ENCODE data around the gene LGR6.

The LGR6 gene

DNA sequence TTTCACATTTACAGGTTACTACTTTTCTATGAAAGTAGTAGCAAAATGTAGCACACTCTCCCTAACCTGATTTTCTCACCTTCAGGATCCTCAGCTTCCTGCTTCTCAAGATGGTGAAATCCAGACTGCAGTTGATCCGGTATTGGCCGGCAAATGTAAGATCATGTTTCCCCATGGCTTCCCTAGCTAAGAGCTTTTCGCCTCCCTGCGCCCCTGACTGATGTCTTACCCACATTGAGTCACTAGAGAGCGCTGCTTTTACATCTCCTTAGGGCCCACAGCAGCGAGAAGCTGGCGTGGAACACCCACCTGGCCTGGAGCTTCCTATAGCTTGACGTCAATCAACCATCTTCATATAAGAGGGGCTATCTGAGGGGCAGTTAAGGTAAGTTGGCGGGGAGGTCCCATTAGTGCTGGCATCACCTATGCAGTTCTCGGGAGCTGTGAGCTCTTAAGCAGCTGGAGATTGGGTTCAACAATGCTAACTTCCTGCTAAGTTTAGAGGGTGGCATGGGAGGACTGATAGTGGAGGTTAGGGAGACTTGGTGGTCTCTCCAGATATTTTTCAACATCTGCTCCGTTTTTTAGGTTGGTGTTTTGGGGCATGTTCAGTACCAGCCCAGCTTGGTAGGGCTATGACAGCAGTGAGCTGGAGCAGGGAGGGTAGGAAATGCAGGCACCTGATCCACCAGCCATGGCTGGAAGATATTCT, 38.7 kb upstream of the LGR6 start:
- no peaks in the 10 kb centered on the region for H3K9me3 Mint-ChIP-seq
- H3K36me3 Mint-ChIP-seq = peaks cover 37% of the 10 kb centered on the region
- H3K27ac Mint-ChIP-seq = peak overlapping the region; percentile 6
- ATAC-seq = no peak
- H3K4me1 Mint-ChIP-seq = peaks cover 18% of the 10 kb centered on the region
- no peak overlapping the region for H3K4me3 Mint-ChIP-seq
- H3K27me3 Mint-ChIP-seq = no peaks in the 10 kb centered on the region

DNA sequence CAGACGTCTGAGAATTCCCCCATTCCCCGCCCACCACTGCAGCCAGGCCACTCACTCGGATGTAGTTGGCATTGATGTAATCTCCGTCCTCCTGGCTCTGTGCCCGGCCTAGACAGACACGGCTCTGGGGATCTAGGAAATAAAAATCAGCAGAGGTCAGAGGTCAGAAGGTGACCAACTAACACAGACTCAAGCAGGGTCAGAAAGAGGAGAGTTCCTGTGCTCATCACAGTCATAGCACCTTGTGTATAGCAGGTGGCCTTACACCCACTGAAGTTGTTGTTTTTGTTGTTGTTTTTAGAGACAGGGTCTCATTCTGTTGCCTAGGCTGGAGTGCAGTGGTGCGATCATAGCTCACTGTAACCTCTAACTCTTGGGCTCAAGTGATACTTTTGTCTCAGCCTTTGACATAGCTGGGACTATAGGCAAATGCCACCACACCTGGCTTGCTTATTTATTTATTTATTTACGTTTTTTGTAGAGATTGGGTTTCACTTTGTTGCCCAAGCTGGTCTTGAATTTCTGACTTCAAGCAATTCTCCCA, 38.0 kb upstream of the LGR6 start:
- no peak overlapping the region for H3K4me3 Mint-ChIP-seq
- H3K27me3 Mint-ChIP-seq = no peaks in the 10 kb centered on the region
- peaks cover 24% of the 10 kb centered on the region for H3K4me1 Mint-ChIP-seq
- H3K27ac Mint-ChIP-seq = peak overlapping the region; percentile 6
- no peaks in the 10 kb centered on the region for H3K9me3 Mint-ChIP-seq
- H3K36me3 Mint-ChIP-seq = peaks cover 35% of the 10 kb centered on the region
- ATAC-seq = no peak

DNA sequence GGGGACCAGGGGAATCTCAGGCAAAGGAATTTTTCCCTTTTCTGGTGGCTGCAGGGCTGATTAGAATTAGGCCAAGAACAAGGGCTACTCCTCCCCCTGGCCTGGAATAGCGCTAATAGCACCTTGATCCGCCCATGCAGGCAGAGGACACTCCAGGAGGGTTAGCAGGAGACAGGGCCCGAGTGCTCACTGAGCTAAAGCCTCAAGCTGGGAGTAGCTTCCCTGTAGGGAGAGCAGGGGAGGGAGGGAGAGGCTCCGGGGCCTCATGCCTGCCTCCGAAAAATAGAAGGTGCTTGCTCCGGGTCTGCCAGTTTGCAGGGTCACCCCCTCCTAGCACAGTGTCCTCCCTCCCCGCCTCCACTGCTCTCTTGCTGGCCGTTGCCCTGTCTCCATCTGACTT, 37.0 kb upstream of the LGR6 start:
- H3K36me3 Mint-ChIP-seq = peaks cover 27% of the 10 kb centered on the region
- ATAC-seq = no peak

DNA sequence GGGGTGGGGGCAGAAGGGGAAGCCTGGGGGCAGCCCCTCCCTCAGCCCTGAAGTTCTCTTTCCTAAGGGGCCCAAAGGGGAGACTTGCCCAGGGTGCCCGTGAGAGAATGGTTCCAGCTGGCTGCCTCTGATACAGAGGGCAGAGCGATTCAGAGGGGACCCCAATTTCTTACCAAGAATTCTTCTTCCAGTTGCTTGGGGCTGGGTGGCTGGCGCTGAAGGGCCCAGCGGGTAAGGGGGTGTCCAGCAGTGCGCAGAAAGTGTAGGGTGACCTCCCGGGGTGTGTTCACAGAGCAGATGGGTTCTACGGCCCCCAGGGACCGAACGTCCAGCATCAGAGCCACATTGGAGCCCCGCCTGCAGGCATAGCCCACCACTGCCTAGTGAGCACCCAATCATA, 35.7 kb upstream of the LGR6 start:
- H3K27me3 Mint-ChIP-seq = no peaks in the 10 kb centered on the region
- peaks cover 48% of the 10 kb centered on the region for H3K4me1 Mint-ChIP-seq
- no peak overlapping the region for H3K4me3 Mint-ChIP-seq
- peaks cover 27% of the 10 kb centered on the region for H3K36me3 Mint-ChIP-seq
- H3K9me3 Mint-ChIP-seq = no peaks in the 10 kb centered on the region
- no peak for ATAC-seq
- H3K27ac Mint-ChIP-seq = no peak overlapping the region

More for the DNA sequence above, 37.0 kb upstream of the LGR6 start:
- Mint-ChIP-seq H3K27ac (no peak overlapping the region), H3K4me1 (peaks cover 34% of the 10 kb centered on the region), H3K9me3 (no peaks in the 10 kb centered on the region), H3K27me3 (no peaks in the 10 kb centered on the region), H3K4me3 (no peak overlapping the region)

DNA sequence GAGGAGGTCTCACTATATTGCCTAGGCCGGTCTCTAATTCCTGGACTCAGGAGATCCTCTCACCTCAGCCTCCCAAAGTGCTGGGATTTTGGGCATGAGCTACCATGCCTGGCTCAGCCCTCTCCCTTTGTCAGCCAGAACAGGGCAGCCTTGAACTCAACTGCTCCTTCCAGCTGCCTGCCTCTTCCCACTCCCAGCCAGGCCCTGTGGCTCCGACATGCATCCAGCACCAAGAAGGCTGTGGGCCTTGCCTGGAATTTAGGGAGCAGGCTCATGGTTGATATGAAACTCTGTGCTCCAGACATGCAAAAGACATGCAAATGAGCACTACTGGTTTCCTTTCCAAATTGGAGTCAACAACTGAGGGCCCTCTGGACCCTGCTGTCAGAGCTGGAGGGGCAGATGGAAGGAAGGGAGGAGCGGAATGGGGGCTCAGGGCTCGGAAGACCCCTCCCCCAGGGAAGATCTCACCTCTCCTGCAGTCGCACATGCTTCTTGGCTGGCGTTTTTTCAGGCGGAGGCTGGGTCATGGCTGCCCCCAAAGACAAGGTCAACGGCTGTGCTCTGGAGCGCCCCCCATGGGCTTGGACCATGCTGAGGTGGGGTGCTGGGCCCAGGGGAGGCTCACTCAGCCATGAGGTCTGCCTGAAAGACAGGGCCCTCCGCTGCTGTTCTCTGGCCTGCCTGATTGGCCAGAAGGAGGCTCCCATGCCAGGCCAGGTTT, 34.6 kb upstream of the LGR6 start:
- H3K27me3 Mint-ChIP-seq = no peaks in the 10 kb centered on the region
- peak overlapping the region; percentile 91 for H3K27ac Mint-ChIP-seq
- peak overlapping the region; percentile 88 for H3K4me3 Mint-ChIP-seq
- no peaks in the 10 kb centered on the region for H3K9me3 Mint-ChIP-seq
- ATAC-seq = no peak
- H3K4me1 Mint-ChIP-seq = peaks cover 58% of the 10 kb centered on the region
- peaks cover 19% of the 10 kb centered on the region for H3K36me3 Mint-ChIP-seq

DNA sequence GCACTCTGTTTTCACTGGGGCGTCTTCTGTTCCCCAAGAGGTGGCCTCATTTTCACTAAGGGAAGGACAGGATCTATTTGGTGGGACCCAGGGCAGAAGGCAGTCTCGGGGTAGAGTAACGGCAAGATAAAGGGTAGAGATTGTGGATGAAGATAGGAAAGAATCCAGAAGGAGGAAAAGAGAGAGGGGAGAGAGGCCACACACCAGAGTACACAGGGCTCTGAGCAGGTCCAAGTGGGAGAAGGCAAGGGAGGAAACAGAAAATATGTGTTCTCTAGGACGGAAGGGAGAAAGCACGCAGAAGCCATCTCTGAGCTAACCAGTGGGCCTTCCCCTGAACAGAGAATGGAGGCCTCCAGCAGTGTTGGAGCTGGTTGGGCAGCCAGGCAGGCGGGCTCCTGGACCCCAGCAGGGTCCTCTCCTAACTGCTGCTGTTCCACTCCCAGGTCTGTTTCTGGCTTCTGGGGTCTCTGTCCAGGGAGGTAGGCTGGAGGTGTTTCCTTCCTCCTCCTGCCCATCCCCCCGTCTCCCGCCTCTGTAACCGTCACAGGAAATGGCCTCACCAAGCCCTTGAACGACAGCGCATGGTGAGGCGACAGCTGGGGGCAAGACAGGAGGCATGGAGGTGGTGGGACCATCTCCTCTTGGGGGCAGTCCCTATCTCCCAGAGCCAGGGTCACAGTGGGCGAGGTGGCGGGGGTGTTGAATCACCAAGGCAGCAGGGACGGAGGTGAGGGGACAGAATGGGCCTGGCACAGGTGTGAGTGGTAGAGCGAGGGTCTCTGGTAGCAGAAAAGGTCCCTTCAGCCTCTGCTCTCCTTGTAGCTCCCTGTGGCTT, 33.8 kb upstream of the LGR6 start:
- Mint-ChIP-seq H3K4me1 (peaks cover 66% of the 10 kb centered on the region), H3K27me3 (no peaks in the 10 kb centered on the region), H3K36me3 (peaks cover 16% of the 10 kb centered on the region), H3K4me3 (peak overlapping the region; percentile 88), H3K27ac (peak overlapping the region; percentile 91), H3K9me3 (no peaks in the 10 kb centered on the region)
- peak; percentile 29 for ATAC-seq

DNA sequence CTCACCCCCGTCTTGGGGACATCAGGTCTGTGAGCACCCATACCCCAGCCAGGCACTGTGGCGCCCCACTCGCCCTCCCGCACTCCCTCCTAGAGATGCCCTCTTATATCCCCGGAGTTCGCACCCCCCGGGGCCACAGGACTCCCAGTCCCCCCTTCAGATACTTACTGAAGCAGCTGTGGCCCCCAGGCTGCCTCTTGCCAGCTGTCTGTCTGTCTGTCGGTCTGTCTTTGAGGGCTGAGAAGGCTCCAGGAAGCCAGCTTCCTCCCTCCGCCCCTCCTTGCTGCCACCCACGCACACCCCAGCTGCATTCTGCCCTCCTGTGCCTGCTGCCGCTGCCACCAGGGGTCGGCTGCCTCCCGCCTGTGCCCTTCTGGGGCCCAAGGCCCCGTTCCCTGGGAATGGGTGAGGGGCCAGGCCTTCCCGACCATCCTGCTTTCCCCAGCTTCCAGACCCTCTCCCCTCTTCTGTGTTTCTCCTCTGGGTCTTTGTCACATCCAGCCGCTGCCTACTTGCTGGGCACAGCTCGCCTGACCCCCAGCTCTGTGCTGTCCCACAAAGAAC, 33.1 kb upstream of the LGR6 start, which contains the start of gene PTPN7:
Gene PTPN7 (minus strand): TSS at position 226 of the 564 bp plus-strand sequence. CDS start 1,200 bp downstream, outside the sequence.
- peak; percentile 74 for ATAC-seq
- peaks cover 12% of the 10 kb centered on the region for H3K36me3 Mint-ChIP-seq
- H3K4me3 Mint-ChIP-seq = peak within 1 kb of the TSS; percentile 88
- peak within 1 kb of the TSS; percentile 91 for H3K27ac Mint-ChIP-seq
- peaks cover 73% of the 10 kb centered on the region for H3K4me1 Mint-ChIP-seq
- no peaks in the 10 kb centered on the region for H3K27me3 Mint-ChIP-seq
- H3K9me3 Mint-ChIP-seq = no peaks in the 10 kb centered on the region

DNA sequence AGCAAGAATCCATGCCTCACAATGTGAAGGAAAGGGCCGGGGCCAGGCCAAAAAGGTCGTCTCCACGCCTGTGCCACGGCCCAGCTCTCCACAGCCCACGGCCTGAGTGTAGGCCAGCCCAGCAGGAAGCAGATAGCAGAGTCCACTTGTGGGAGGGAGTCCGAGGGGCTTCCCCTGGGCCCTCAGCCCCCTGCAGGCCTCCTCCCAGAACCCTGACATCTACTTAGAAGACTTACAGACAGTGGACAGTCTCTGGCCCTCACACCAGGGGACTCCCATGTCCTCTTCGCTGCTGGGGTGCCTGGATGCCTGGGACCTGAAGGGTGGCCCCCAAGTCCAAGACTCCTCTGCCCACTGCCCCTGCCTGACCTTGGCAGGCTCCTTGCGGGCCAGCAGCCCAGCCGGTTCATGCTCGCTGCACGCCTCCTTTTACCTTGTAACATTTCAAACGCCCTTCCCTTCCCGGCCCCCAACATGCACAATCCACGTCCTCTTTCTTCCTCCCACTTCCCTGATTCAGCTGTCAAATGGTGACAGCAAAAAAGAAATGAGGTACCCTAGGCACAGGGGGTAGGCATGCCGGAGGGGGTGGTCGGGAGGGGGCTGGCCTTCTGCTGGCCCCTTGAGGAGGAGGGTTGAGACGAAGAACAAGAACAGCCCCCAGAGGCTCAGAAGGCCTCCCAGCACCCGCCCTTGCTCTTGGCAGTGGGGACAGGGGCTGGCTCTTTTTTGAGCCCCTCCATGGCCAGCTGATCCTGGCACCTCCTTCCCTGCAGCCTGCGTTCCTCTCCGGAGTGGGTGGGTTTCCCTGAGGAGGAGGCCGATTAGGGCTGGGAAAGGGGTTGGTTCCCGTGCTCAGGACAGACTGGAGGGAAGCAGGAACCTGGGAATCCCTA, 32.2 kb upstream of the LGR6 start:
- no peak for ATAC-seq

DNA sequence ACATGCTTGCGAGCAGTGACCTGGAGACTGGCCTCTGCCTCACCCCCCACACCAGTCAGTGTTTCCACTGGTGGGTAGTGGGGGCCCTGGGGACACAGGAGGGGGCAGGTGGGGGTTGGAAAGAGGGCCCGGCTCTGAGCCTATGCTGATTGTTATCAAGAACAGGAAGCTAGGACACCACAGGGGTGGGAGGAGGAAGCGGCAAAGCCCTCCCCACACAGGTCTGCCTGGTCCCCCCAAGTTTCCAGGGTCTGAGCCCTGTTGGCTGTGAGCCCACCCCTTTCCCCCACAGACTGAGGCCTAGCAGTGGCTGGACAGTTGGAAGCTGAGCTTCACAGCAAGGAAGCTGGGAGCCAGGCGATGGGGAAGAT, 31.6 kb upstream of the LGR6 start:
- no peaks in the 10 kb centered on the region for H3K9me3 Mint-ChIP-seq
- H3K4me1 Mint-ChIP-seq = peaks cover 73% of the 10 kb centered on the region
- H3K4me3 Mint-ChIP-seq = peak overlapping the region; percentile 25
- peak; percentile 61 for ATAC-seq
- H3K27ac Mint-ChIP-seq = peak overlapping the region; percentile 91
- peaks cover 5% of the 10 kb centered on the region for H3K27me3 Mint-ChIP-seq
- peaks cover 12% of the 10 kb centered on the region for H3K36me3 Mint-ChIP-seq

More for the DNA sequence above, 32.2 kb upstream of the LGR6 start:
- no peaks in the 10 kb centered on the region for H3K9me3 Mint-ChIP-seq
- H3K27ac Mint-ChIP-seq = peak overlapping the region; percentile 91
- H3K36me3 Mint-ChIP-seq = peaks cover 12% of the 10 kb centered on the region
- peaks cover 73% of the 10 kb centered on the region for H3K4me1 Mint-ChIP-seq
- no peaks in the 10 kb centered on the region for H3K27me3 Mint-ChIP-seq
- H3K4me3 Mint-ChIP-seq = peak overlapping the region; percentile 88

DNA sequence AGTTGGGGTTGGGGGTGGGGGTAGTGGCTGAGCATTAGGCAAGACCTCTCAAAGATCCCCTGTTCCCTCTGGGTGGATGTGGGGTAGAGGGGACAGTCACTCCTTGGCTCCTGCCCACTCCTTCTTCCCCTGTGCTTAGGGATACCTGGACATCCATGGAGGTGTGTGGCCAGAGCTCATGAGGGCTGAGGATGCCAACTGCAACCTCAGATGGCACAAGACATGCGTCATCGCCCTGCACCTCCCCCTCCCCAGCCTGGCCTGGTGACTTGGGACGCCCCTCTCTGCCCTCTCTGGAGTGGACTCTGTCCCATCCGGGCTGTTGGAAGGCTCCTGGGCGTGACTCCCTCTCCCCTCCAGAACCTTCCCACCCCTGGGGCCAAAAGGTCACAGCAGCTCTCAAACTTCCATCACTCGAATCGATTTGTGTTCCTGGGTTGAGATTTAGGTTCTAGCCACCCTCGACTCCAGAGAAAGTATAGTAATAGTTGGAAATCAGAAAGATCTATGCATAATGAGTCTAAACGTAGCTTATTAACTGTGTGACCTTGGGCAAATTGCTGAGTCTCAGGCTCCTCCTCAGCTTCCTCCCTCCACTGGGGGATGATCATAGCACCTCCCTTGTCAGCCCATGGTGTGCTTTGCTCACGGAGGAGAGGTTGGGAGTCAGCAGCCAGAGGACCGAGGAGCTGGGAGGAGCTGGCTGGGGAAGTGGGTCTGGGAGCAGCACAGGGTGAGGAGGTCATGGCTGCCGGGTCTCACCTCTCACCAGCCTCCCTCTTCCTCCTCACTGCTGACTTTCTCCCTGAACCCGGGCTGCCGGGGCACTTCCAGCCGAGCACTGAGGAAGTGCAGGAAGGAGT, 30.9 kb upstream of the LGR6 start:
- peak overlapping the region; percentile 38 for H3K4me3 Mint-ChIP-seq
- H3K27me3 Mint-ChIP-seq = peaks cover 11% of the 10 kb centered on the region
- H3K36me3 Mint-ChIP-seq = peaks cover 12% of the 10 kb centered on the region
- H3K9me3 Mint-ChIP-seq = no peaks in the 10 kb centered on the region
- peak overlapping the region; percentile 91 for H3K27ac Mint-ChIP-seq
- peaks cover 73% of the 10 kb centered on the region for H3K4me1 Mint-ChIP-seq
- ATAC-seq = no peak

DNA sequence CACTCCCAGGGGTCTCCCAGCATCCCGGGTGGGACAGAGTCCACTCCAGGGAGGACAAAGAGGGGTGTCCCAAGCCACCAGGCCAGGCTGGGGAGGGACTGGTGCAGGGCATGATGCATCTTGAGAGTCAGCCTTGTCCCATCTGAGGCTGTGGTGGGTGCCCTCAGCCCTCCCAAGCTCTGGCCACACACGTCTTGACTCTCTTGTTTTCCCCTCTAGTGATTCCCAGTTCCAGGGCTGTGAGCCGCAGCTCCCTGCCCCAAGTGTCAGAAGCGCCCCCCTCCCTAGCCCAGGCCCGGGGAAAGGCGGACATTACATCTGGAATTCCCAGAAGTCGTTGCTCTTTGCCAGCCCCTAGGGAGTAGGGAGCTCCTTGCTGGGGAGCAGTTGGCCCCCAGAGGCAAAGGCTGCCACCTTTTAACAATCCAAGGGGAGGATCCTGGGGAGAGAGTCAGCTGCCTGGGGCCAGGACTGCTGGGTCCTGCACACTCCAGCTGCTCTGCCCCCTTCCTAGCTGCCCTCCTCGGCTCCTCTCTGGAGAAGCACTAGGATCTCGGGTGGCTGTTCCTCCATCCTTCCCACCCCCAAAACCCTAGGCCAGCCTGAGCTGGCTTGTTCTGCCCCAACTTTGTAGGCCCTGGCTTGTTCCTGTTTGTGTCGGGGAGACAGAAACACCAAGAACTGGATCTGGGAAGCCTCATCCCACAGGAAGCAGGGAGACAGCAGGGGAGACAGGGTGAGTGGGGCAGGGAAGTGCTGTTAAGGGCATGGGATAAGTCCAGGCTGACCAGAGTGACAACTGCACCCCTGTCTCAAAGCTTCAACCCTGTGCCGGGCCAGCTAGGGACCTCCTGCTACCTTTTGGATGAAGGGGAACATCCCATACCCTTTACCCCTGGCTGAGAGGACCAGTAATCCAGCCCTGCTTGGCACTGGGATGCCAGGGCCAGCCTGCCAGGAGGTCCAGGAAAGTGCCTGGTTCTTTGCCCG, 30.0 kb upstream of the LGR6 start:
- Mint-ChIP-seq H3K27ac (no peak overlapping the region), H3K27me3 (peaks cover 19% of the 10 kb centered on the region), H3K9me3 (no peaks in the 10 kb centered on the region), H3K4me1 (peaks cover 69% of the 10 kb centered on the region), H3K36me3 (peaks cover 7% of the 10 kb centered on the region), H3K4me3 (no peak overlapping the region)
- no peak for ATAC-seq

DNA sequence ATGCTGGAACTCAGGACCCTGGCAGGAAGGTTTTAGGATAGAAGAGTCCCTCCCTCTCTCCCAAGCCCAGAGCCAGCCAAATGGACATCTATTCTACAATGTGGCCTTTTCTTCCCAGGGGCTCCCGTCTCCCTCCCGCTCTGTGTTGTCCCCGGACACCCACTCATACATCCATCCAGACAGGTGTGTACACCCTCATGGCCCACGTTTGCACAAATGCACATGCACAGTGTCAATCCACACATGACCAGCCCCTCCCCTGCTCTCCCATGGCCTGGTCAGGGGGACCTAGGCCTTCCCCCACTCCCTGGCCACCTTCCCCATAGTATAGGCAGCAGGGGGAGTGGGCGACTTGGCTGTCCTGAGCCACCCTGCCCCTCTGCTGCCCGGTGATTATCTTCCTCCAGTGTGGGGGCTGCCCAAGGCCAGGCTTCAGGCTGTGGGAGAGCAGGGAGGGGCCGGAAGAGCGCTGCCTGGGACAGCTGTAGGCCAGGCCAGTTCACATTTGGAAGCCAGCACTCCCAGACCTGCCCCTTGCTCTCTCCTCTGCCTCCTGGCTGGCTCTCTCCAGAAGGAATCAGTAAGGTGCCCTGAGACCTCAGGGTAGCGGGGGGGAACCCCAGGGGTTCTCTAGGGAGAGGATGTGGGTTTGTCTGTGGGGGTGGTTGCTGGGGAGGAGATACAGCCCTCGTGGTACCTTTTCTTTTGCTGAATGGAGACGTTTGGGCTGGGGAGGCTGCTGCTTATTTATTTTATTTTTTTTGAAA, 29.1 kb upstream of the LGR6 start:
- peaks cover 1% of the 10 kb centered on the region for H3K36me3 Mint-ChIP-seq
- H3K4me1 Mint-ChIP-seq = peaks cover 60% of the 10 kb centered on the region
- H3K9me3 Mint-ChIP-seq = no peaks in the 10 kb centered on the region
- peak; percentile 85 for ATAC-seq
- peak overlapping the region; percentile 31 for H3K27ac Mint-ChIP-seq
- H3K4me3 Mint-ChIP-seq = peak overlapping the region; percentile 10
- peaks cover 19% of the 10 kb centered on the region for H3K27me3 Mint-ChIP-seq

All from stimulated activated memory B cell treated with anti-CD40 and anti-IgM and Interleukin-4, amounts not matched to agents 10 μg/mL and 1 μg/mL and 100 μg/mL, for 72 hours (primary cell).